MM.1S (cell line): Measurements from ENCODE around the gene LYRM4.

Experiments used
- CTCF ChIP-seq: fragments of 300-600 bp; sonication (generic); IDR thresholded peaks from 2 replicates; pipeline ENCODE4 v1.5.1; 2016; ENCODE audit warnings: antibody characterized with exemption, low read length, mixed read lengths
- EZH2 ChIP-seq: fragments of 300-600 bp; sonication (generic); optimal IDR thresholded peaks from 2 replicates; pipeline ENCODE3; 2017; ENCODE audit warnings: low read depth, mild to moderate bottlenecking, antibody characterized with exemption, low read length, mixed read lengths

- no peak for TF ChIP-seq CTCF
- TF ChIP-seq EZH2 = no peak
Observed at GRCh38 chr6:5078121-5078669, 182.6 kb downstream of the LYRM4 start.
